Measurements from ENCODE around the gene GRHL1. TPM values are rescaled to one million over a fixed set of nuclear protein-coding genes. Genes with fewer than 3 reads are reported as not detected.
"Not testable (repeated sequence)": the region's sequence is repeated elsewhere in the genome, so short reads cannot be mapped to it uniquely, and the experiment has no call there.

The GRHL1 gene
- total RNA-seq, 1 experiment from 2014 or later: 1.2 TPM

DNA sequence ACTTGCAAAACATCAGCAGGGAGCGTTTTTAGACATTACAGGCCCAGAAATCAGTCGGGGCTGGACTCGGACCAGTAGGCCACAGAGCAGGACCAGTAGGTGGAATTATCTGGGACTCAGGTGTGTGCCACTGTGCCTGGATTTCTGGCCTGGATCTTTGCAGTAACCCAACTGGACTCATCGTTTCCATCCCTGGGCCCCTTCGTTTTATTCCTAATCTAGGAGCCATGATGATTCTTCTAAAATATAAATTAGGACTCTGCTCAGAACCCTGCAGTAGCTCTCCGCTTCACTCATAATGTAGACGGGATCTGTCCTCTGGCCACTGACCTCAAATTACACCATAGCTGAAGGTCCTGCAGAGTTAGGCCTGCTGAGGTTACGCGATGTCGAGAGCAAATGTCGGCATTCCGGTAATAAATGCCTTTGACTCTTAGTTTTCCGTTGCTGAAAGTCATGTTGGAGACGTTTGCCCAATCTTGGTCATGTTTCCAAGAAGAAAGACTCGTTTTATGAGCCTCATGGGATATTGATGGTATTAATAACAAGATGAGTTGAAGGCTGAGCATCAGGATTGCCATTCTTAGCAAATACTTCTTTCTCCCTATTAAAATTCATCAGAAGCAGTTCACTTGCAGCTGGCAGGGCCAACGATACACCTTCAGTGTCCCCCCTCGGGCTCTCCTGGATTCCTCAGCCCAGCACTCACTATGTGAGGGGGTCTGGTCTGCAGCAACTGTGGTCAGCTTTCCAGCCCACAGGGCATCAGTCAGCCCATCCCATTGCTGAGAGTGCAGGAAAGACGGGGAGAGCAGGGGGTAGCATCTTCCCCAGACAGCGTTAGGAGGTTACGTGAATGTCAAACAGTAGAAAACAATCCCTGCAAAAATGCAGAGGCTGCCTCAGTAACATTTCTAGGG, 52.0 kb downstream of the GRHL1 start:
- Histone ChIP-seq H3K4me3 (ENCODE audit: insufficient read depth, low read depth, low read length) (no peak overlapping the region), H3K36me3 (replicated peaks; ENCODE audit: control insufficient read depth, insufficient read depth, low read length) (no peaks in the 10 kb centered on the region), H3K27me3 (ENCODE audit: control insufficient read depth, insufficient read depth, low read length) (no peaks in the 10 kb centered on the region)
- no peak for DNase-seq

DNA sequence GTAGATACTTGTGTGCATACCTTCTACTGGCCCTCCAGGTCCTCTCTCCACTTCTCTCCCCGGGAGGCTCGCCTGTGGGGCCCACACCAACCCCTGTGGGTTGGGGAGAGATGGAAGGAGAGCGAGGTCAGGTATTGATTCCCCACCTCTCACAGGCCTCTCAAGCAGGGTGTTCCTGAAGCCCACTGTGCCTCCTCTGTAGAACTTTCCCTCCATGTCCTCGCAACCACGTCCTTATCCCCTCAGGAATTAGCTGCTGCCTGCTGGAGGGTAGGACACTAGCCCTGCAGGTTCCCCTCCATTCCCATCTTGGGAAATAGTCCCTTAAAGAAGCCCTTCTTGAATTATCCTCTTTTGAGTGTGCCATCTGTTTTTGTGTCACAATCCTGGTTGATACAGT, 52.9 kb downstream of the GRHL1 start:
- no peaks in the 10 kb centered on the region for H3K27me3 ChIP-seq (ENCODE audit: control insufficient read depth, insufficient read depth, low read length)
- H3K36me3 ChIP-seq (replicated peaks; ENCODE audit: control insufficient read depth, insufficient read depth, low read length): no peaks in the 10 kb centered on the region
- H3K4me3 ChIP-seq (ENCODE audit: insufficient read depth, low read depth, low read length): no peak overlapping the region
- DNase-seq: no peak

DNA sequence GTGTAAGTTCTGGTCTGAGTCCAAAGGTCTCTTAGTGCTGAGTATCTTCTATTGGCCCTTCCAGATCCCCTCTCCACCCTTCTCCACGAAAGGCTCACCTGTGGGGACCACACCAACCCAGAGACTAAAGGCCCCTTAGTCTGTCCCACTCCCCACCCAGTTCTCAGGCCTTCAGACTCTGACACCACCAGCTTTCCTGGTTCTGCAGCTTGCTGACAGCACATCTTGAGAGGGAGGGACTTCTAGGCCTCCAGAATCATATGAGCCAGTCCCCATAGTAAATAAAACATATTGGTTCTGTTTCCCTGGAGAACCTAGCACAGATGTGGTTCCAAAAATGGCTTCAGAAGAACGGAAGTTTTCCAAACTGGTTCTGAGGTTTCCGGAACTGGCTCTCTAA, 53.3 kb downstream of the GRHL1 start:
- no peaks in the 10 kb centered on the region for H3K27me3 ChIP-seq (ENCODE audit: control insufficient read depth, insufficient read depth, low read length)
- DNase-seq: no peak
- no peak overlapping the region for H3K4me3 ChIP-seq (ENCODE audit: insufficient read depth, low read depth, low read length)
- no peaks in the 10 kb centered on the region for H3K36me3 ChIP-seq (replicated peaks; ENCODE audit: control insufficient read depth, insufficient read depth, low read length)

DNA sequence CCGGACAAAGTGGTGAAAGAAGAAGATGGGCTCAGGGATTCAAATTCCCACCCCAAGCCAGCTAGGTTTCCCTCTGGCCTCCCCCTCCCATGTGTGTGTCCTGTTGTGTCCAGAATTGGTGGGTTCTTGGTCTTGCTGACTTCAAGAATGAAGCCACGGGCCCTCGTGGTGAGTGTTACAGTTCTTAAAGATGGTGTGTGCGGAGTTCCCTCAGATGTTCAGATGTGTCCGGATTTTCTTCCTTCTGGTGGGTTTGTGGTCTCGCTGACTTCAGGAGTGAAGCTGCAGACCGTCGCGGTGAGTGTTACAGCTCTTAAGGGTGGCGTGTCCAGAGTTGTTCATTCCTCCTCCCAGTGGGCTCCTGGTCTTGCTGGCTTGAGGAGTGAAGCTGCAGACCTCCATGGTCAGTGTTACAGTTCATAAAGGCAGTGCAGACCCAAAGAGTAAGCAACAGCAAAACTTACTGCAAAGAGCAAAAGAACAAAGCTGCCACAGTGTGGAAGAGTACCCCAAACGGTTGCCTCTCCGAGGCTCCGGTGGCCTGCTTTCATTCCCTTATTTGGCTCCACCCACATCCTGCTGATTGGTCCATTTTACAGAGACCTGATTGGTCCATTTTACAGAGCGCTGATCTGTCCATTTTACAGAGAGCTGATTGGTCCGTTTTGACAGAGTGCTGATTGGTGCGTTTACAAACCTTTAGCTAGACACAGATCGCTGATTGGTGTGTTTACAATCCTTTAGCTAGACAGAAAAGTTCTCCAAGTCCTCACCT, 54.2 kb downstream of the GRHL1 start:
- no peaks in the 10 kb centered on the region for H3K36me3 ChIP-seq (replicated peaks; ENCODE audit: control insufficient read depth, insufficient read depth, low read length)
- H3K27me3 ChIP-seq (ENCODE audit: control insufficient read depth, insufficient read depth, low read length): no peaks in the 10 kb centered on the region
- H3K4me3 ChIP-seq (ENCODE audit: insufficient read depth, low read depth, low read length): no peak overlapping the region
- no peak for DNase-seq

DNA sequence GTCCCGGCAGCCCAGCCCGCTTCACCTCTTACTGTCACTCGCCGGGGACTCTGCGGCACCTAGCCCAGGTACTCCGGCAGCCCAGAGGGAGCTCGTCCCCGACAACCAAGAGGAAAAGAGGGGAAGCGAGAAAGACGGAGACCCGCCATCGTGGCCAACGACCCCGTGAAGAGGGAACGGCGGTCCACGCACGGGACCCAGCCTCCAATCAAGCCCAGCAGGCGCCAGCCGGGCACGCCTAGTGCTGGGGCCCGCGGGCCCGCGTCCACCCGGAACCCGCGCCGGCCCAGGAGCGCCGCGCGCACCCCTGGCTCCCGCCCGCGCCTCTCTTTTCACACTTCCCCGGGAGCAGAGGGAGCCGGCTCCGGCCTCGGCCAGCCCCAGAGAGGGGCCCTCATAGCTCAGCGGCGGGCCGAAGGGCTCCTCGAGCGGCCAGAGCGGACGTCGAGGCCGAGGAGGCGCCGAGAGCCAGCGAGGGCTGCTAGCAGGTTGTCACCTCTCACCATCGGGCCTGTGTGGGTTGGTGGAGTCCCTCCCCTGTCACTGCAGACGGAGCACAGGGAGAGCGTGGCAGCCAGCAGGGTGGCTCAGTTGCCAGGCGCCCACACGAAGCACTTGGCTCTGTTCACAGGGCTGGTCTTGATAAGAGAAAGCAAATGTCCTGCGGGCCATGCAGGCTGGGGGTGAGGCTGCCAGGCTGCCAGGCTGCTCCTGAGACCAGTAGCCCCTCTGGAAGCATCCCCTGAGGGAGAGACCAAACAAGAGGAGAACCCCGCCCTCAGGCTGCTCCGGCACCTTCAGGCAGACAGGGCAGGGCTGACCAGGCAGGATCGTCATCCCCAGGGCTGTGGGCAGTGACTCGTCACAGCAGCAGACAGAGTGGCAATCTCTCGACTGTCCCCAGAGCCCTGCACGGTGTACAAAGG, 55.0 kb downstream of the GRHL1 start:
- no peak overlapping the region for H3K4me3 ChIP-seq (ENCODE audit: insufficient read depth, low read depth, low read length)
- DNase-seq: peak; percentile 56
- no peaks in the 10 kb centered on the region for H3K27me3 ChIP-seq (ENCODE audit: control insufficient read depth, insufficient read depth, low read length)
- H3K36me3 ChIP-seq (replicated peaks; ENCODE audit: control insufficient read depth, insufficient read depth, low read length): no peaks in the 10 kb centered on the region

DNA sequence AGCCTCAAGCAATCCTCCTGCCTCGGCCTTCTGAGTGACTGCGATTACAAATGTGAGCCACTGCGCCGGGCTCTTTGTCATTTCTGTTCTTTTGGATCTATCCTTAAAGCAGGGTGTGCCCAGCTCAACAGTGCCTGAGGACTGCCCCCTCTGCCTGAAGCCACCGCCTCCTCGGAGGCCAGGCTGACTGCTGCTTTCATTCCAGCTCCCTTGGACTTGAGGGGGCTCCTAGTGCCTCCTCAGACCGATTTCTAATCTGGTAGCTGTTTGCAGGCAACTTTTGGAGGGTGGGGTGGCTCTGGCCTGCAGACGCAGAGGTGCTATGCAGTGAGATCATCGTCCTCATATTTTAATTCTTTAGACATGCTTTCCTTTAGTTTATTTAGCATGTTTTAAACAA, 55.9 kb downstream of the GRHL1 start:
- peak; percentile 61 for DNase-seq
- H3K4me3 ChIP-seq (ENCODE audit: insufficient read depth, low read depth, low read length): no peak overlapping the region
- H3K36me3 ChIP-seq (replicated peaks; ENCODE audit: control insufficient read depth, insufficient read depth, low read length): no peaks in the 10 kb centered on the region
- no peaks in the 10 kb centered on the region for H3K27me3 ChIP-seq (ENCODE audit: control insufficient read depth, insufficient read depth, low read length)

DNA sequence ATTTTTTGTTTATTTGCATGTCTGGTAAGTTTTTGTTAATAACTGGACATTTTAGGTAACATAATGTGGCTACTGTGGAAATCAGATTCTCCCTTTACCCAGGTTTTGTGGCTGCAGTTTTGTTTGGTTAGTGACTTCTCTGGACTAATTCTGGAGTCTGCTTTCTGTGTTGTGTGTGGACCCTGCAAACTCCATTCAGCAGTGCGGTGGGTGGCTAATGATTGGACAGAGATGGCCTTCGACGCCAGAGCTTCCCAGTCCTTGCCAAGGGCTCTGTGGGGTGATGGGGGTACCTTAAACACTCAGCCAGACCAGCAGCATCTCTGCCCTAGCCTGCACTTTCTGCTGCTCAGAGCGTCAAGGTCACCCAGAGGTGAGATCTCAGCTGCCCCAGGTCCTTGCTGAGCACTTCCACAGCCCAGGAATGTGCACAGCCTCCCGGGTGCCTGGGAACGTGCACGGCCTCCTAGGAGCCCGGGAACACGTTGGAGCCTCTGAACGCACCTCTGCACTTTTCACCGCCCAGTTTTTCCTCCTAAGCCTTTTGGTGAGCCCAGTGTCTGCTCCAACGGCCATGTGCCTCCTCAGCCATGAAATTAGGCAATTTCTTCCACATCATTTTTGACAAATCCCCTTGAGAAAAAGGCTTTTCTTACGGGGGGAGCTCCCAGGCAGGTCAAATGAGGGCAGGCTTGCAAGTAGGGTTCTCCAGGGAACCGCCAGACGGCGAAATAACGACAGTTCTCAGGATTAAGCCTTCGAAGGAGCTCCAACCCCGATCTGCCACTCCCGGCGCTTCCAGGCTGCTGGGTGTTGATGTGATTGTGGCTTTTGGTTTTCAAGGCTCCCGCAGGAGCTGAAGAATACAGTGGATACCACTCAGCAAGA, 56.7 kb downstream of the GRHL1 start:
- Histone ChIP-seq H3K4me3 (ENCODE audit: insufficient read depth, low read depth, low read length) (no peak overlapping the region), H3K27me3 (ENCODE audit: control insufficient read depth, insufficient read depth, low read length) (no peaks in the 10 kb centered on the region), H3K36me3 (replicated peaks; ENCODE audit: control insufficient read depth, insufficient read depth, low read length) (no peaks in the 10 kb centered on the region)
- no peak for DNase-seq

DNA sequence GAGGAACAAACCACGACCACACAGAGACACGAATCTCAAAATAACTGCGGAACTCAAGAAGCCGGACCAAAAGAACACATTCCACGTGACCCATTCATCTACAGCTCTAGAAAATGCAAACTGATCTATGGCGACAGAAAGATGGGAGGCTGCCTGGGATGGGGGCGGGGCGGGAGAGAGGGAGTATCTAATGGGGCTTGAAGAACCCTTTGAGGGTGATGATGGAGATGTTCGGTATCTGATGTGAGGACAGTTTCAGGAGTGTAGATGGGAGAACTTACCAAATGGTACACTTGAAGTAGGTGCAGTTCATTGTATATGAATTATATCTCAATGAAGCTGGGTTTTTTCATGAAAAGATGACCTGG, 57.3 kb downstream of the GRHL1 start:
- no peak for DNase-seq
- Histone ChIP-seq H3K4me3 (ENCODE audit: insufficient read depth, low read depth, low read length) (no peak overlapping the region), H3K27me3 (ENCODE audit: control insufficient read depth, insufficient read depth, low read length) (no peaks in the 10 kb centered on the region), H3K36me3 (replicated peaks; ENCODE audit: control insufficient read depth, insufficient read depth, low read length) (no peaks in the 10 kb centered on the region)

DNA sequence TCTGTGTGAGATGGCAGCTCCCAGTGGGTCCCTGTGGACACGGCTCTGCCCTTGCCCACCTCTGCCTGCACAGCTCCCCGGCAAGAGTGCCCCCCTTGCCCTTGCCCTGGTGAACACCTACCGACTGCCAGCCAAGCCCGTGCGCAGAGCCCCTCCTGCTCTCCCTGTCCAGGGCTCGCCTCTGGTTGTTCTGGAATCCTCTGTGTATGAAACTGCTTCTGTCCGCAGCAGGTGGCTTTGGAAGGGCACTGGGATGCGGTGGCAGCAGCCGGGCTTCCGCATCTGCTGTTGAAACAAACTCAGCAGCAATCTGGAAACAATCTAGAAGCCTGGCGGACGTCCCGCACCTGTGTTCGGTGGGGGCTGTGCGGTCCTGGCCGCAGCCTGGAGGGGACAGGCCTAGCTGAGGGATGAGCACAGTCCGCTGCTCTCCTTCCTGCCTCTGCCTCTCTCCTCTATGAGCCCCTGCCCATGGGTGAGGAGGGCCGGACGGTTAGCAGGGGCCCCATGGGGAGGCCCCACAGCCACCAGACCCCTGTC, 57.8 kb downstream of the GRHL1 start:
- Histone ChIP-seq H3K4me3 (ENCODE audit: insufficient read depth, low read depth, low read length) (no peak overlapping the region), H3K27me3 (ENCODE audit: control insufficient read depth, insufficient read depth, low read length) (no peaks in the 10 kb centered on the region), H3K36me3 (replicated peaks; ENCODE audit: control insufficient read depth, insufficient read depth, low read length) (no peaks in the 10 kb centered on the region)
- no peak for DNase-seq

DNA sequence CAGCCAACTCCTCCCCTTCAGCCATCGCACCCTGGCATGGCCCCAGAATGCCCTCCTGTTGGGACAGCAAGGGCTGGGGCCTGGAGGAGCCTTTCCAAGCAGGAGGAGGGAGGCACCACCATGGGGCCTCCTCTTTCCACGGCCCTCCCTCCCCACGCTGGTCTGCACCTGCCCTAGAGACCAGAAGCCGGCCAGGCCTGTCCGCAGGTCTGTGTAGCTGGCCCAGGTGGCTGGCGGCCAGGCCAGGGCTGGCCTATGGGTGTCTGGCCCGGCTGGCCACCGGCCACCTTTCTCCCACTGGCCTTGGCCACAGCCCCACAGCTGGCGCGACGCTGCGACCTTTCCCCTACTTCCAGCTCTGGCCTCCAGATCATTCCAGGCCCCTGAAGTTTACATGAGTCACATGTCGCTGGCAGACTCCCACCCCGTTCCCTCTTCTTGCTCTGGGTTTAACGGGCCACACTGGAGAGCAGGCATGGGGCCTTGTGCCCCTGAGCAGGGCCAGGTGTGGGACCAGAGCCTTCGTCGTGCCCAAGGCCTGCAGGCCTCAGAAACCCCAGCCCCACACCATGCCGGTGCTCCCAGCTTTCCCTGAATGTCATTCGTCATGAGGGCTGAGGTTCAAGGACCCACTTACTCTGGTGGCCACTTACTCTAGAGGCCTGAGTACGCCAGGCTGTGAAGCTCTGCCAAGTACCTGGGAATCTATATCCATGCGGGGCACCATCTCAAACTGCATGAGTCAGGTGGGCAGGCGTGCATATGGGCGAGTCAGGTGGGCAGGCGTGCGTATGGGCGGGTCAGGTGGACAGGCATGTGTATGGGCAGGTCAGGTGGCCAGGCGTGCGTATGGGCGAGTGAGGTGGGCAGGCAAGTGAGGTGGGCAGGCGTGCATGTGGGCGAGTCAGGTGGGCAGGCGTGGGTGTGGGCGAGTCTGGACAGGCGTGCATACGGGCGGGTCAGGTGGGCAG, 58.6 kb downstream of the GRHL1 start:
- H3K27me3 ChIP-seq (ENCODE audit: control insufficient read depth, insufficient read depth, low read length): no peaks in the 10 kb centered on the region
- no peaks in the 10 kb centered on the region for H3K36me3 ChIP-seq (replicated peaks; ENCODE audit: control insufficient read depth, insufficient read depth, low read length)
- no peak overlapping the region for H3K4me3 ChIP-seq (ENCODE audit: insufficient read depth, low read depth, low read length)
- DNase-seq: no peak

DNA sequence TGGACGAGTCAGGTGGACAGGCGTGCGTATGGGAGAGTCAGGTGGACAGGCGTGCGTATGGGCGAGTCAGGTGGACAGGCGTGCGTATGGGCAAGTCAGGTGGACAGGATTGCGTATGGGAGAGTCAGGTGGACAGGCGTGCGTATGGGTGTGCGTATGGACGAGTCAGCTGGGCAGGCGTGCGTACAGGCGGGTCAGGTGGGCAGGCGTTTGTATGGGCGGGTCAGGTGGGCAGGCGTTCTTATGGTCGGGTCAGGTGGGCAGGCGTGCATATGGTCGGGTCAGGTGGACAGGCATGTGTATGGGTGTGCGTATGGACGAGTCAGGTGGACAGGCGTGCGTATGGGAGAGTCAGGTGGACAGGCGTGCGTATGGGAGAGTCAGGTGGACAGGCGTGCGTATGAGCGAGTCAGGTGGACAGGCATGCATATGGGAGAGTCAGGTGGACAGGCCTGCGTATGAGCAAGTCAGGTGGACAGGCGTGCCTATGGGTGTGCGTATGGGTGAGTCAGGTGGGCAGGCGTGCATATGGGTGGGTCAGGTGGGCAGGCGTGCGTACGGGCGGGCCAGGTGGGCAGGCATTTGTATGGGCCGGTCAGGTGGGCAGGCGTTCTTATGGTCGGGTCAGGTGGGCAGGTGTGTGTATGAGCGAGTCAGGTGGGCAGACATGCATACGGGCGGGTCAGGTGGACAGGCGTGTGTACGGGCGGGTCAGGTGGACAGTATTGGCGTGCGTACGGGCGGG, 59.5 kb downstream of the GRHL1 start:
- DNase-seq; H3K4me3 ChIP-seq (ENCODE audit: insufficient read depth, low read depth, low read length); H3K36me3 ChIP-seq (replicated peaks; ENCODE audit: control insufficient read depth, insufficient read depth, low read length); H3K27me3 ChIP-seq (ENCODE audit: control insufficient read depth, insufficient read depth, low read length): not testable (repeated sequence)

DNA sequence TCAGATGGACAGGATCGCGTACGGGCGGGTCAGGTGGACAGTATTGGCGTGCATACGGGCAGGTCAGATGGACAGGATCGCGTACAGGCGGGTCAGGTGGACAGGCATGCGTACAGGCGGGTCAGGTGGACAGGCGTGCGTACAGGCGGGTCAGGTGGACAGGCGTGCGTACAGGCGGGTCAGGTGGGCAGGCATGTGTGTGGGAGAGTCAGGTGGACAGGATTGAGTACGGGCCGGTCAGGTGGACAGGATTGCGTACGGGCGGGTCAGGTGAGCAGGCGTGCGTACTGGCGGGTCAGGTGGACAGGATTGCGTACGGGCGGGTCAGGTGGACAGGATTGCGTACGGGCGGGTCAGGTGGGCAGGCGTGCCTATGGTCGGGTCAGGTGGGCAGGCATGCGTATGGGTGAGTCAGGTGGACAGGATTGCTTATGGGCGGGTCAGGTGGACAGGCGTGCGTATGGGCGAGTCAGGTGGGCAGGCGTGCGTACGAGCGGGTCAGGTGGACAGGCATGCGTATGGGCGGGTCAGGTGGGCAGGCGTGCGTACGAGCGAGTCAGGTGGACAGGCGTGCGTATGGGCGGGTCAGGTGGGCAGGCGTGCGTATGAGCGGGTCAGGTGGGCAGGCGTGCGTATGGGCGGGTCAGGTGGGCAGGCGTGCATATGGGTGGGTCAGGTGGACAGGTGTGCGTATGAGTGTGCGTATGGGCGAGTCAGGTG, 60.3 kb downstream of the GRHL1 start:
- not testable (repeated sequence) for H3K36me3 ChIP-seq (replicated peaks; ENCODE audit: control insufficient read depth, insufficient read depth, low read length); H3K27me3 ChIP-seq (ENCODE audit: control insufficient read depth, insufficient read depth, low read length); H3K4me3 ChIP-seq (ENCODE audit: insufficient read depth, low read depth, low read length); DNase-seq
